GM21447 (cell line): Measurements from ENCODE around the gene BANP.
"Not testable (repeated sequence)": the region's sequence is repeated elsewhere in the genome, so short reads cannot be mapped to it uniquely, and the experiment has no call there.

Experiments
- ATAC-seq: cut with Tn5 transposase; IDR thresholded peaks from one replicate; pipeline ENCODE4 v1.9.1; 2021; ENCODE audit not compliant: unreplicated experiment

Gene BANP

DNA sequence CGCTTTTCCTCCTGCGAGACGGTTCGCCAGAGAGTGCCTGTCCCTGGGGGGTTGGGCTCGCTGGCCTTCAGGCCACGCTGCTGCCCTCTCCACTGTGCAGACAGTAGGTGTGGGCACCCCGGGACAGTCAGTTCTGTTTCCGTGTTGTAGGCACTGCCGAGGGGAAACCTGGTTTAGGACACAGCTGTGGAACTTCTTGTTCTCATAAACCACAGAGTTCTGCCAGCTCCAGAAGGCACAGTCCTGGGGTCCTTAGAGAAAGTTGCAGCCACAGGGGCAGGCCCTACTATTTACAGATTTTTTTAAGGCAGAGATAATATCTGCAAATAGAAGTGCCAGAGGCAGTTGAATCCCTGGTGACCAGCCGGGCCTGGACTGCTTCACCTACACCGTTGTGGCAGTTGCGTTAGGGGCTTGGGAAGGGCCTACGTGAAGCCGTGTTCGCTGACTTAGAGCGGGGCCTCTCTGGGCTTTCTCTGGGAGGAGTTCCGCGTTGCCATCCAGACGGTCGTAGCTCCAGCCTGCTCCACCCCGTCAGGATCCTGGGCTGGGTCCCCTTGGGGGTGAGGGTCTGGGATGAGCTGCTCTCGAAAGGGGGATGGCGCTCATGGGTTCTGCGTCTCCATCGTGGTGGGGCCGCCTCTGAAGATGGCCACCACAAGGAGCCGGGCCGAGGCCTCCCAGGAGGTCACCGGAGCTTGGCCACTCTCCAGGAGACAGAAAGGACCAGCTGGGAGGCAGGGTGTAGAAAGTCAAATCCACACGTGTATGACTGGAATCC lies 126.3 kb downstream of the BANP start:
- ATAC-seq: no peak

DNA sequence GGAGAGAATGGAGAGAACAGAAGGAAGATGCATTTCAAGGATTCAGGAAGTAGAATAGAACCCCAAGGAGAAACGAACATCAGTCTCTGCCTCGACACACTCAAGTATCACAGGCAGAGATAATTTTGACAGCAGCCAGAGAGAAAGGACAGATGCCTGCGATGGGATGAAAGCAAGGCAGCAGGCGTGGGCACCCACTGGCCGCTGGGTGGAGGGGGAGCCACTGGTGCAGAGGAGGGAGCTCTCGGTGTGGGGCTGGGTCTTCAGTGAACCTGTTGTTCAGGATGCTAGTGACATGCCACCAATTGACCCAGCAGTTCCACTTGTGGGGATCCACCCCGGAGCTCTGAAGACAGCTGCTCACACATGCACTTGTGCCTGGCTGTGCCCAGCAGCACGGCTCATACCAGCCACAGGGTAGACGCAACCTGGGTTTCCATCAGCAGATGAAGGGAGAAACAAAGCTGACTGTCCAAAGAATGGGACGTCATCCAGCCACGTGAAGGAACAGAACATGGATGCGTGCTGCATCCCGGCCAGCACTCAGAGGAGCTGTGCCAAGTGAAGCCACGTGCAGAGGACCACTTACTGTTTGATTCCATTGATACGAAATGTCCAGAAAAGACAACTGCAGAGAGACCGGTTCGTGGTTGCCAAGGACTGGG lies 127.0 kb downstream of the BANP start:
- no peak for ATAC-seq

DNA sequence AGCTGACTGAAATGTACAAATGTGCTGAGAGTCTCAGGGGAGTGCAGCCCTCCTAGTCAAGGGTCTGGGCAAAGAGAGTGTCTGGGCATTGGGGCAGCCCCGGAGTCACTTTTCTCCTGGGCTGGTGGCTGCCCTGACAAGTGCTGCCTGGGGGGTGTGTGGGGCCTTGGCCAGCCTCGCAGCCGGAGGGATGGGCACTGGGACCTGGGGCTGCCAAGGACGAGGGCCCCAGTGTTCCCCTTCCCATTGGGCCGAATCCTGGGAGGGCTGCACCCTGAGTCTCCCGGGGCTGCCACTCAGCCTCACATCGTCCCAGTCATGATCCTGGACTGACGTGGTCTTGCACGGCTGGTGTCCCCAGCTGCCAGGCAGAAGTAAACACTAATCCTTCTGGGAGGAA lies 132.3 kb downstream of the BANP start:
- ATAC-seq: no peak

DNA sequence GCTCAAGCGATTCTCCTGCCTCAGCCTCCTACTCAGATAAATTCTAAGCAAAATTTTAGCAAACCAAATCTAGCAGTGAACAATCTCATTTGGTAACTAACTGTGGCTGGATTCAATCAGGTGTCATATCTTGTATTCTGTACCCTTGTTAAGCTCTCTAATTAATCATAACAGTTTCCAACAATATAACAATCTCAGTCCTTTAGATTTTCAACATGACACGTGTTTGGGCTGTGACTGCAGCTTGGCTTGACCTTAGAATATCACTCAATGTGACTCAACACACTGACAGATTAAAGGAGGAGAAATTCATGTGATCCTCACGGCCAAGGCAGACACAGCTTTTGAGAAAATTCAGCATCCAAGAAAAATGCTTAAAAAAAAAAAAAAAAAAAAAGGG lies 133.6 kb downstream of the BANP start:
- no peak for ATAC-seq

DNA sequence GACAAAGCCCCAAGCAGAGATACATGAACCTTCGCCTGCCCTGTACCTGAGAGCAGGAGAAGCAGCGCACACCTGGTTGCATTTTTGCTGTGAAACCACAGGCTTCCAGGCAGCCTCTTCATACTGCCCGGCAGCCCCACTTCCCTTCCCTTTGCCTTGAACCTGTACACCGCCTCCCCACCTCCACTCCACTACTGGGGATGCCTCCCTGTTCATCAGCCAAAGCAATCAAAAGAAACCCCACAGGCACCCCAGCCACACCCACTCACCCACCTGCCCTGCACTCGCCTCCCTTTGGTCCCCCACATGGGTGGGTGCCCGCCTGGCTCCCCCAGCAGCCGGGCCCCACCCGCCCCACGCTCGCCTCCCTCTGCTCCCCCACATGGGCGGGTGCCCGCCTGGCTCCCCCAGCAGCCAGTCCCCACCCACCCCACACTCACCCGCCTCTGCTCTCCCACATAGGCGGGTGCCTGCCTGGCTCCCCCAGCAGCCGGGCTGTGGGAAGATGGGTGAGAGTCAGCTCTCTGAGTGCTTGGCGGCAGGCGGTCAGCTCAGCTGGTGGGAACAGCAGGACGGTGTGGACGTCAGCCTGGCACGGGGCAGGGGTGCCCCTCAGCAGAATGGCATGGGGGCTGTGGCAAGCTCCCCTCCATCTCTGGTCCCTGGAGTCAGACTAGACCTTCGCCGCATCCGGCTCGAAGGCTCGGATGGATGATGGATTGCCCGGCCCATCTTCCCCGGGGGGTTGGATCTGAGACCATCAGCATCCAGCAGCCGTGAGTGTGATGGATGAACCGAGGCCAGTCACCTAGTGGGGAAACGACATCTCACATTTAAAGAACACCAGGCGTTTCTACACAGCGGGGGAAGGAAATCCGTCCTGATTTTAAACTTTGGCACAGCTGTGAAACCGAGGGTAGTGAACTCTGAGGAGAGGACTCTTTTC lies 135.6 kb downstream of the BANP start:
- ATAC-seq: no peak

DNA sequence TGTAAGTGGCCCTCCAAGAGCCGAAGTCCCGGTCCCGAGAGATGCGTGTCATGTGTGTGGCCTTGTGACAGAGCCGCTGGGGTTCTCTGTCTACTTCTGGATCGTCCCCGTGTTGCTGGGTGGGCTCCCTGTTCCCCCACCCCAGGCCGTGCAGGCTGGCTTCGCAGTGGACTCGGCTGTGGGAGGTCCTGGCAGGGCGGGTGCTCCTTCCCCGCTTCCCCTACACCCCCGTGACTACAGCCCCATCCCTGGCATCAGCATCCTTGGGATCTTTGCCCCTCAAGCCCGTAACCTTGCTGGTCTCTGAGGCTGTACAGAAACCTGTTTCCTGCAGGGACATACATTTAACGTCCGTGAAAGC lies 136.3 kb downstream of the BANP start:
- no peak for ATAC-seq

DNA sequence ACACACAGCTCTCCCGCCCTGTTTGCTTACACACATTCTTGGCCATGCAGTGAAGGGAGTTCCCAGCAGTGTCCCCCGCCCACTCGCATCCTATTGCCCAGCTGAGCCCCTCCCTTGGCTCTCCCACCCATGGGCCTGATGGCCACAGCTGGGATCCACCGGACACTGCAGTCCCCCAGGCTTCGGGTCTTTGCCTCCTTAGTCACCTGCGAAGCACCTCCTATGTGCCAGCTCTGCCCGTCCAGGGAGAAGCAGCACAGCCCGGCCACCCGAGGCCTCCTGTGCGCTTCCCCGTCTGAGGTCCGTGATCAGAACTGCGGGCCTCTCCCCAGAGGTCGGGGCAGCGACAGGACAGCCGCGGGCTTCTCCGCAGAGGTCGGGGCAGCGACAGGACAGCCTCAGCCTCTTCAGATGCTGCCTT lies 136.9 kb downstream of the BANP start:
- no peak for ATAC-seq

DNA sequence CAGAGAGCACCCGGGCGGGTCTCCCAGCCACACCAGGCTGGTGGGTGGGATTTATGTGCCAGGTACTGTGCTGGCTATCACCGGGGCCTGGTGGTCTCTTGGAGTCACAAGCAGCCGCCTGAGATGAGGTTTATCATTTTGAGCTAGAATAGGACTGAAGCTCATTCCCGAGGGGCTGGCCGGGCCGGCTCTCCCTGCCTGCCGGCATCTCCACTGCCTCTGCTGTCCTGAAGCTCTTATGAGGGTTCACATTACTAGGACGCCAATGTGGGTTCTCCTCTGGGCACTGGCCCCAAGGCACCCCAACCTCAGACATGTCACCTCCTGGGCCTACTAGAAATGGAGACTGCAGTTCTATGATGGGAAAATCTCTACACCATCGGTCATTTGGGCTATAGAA lies 137.4 kb downstream of the BANP start:
- ATAC-seq: not testable (repeated sequence)

DNA sequence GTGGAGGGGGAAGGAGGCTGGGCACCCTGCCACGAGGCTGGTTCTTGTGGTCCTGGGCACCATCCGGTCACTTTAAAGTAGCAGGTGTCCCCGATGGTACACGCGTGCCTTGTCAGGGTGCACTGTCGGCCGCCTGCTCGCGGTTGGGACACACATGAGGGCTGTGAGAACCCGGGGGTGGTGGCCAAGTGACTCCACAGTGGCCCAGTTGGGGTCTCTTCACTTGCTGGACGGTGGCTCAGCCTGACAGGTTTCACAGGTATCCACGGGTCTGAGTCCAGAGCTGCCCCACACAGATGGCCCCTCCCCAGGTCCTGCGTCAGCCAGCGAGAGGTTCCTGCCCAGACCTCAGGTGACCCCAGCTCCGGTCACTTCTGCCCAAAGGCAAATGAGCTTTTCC lies 137.8 kb downstream of the BANP start:
- ATAC-seq: not testable (repeated sequence)

DNA sequence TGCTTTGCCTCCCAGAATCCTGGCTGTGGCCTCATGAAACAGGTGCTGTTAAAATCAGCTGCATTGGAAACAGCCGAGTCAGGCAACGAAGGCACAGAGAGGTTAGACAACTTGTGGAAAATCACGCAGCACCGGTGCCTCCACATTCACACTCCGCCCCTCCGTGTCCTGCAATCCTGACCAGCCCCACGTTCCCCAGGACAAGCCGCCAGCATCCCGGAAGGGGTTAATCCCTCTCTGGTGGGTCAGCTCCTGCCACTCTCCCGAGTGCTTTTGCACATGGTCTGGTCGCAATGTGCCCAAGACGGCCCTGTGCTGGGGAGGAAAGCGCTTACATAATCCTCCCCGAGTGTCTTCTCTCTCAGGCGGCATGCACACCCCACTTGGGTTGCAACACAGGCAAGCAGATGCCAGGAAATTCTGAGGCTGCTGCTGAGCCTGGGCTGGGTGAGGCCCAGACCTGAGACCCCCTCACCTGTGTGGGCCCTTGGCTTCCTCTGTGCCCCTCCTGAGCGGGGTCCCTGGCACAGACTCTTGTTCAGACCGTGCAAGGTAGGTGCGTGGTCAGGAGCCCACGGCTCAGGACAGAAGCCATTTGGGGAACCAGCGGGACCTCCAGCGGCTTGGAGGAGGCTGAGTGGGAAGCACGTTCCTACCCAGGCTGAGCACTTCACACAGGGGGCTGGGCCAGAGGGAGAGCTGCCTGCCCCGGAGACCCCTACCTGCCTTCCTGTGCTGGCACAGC lies 138.6 kb downstream of the BANP start:
- ATAC-seq: not testable (repeated sequence)

DNA sequence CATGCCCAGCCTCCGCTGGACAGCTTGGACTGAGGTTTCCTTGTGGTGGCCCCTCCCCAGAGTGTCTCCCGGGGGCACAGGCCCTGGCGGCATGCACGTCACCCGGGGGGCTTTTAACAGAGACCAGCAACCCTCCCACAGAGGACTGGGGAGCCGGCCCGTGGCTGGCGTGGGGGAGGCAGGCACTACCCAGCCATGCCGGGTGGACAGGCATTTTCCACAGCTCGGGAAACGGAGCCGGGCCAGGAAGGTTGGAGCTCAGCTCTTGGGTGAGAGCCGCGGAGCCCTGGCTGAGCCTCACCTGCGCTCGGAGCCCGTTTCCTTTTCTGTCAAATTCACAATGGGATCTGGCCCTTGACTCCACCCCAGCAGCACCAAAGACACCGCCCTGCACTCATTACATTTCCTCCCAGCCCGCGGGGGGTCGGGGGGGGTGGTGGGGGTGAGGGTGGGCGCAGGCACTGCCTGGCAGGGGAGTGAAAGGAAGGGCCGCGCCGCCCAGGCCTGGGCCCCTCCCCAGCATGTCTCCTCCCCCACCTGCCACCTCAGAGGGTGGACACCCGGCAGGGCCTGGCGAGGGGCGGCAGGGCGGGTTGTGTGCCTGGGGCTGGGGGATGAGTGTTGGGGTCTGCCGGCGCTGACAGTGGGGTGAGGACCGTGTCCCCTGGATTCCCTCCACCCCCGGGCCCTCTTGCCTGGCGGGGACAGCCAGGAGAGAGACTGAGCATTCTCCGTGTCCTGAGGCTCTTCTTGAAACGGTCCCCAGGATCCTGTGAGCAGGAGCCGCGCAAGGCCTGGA lies 139.3 kb downstream of the BANP start:
- not testable (repeated sequence) for ATAC-seq

DNA sequence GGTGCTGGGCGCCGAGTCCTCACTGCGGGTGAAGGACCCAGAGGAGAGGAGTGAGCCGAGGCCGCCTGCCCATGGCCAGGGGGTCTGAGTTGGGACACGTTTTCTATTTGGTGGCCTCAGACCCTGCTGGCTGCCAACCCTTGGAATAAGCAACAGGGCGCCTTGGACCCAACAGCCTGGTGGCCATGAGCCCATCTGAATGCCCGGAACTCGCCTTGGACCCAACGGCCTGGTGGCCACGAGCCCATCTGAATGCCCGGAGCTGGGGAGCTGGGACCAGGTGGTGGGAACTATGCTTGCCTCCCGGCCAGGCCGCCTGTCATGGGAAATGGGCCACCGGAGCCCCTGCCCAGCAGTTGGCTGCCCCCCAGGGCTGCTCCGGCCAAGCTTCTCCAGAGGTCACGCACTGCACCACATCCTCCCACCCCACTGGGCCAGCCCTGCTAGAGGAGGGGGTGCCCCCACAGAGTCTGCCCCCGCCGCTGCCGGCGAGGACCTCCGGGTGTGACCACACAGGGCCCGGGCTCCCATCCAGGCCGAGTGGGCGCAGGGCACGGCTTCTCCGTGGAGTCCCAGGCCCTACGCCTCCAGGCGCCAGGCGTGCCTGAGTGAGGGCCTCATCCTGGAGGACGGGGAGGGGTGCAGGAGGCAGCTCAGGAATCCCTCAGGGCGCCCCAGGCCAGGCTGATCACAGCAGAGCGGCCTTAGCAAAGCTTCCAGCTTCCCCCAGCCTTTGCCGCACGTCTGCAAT lies 140.2 kb downstream of the BANP start:
- not testable (repeated sequence) for ATAC-seq

DNA sequence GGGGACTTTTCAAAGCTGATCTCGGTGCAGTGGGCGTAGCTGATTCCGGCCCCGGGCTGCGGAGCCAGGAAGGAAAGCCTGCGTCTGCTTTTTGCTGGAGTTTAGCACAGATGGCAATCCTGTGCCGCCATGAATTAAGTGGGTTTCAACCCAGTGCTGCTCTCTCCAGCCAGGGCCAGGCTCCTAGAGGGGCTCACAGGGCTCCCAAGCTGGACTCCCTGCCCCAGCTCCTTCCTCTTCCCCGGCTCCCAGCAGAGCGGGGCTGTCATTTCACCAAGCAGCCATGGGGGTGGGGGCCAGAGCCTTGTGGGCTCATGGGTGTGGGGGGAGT lies 140.7 kb downstream of the BANP start:
- ATAC-seq: not testable (repeated sequence)

DNA sequence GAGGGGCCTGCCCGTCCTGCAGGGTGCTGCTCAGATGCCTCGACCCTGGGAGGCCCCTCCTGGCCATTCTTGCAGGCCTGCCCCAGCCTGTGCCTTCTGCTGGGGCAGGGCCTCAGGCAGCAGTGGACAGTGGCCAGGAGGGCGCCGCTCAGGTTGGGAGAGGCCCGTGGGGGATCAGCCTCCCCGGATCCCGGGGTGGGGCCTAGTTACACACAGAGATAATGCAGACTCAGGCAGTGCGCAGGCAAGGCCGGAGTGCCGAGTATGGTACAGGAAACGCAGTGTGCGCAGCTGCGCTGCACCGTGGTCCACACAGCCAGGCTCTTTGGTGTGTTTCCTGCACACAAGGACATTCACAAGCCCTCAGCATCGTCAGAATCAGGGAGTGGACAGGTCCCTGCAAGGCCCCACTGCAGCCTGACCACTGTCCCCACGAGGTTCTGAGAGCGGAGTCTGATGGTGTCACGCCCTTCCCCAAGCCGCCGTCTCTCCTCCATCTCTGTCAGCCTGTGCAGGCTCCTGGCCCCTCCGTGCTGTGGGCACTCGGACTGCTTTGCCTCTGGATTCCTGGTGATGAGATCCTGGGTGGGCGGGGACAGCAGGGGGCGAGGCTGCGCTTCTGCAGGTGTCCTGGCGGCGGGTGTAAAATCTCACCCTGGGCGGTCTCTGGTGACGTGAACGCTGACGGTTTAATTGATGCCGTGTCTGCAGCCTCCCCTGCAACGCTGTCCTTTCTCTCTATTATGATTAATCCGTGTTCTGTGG lies 141.7 kb downstream of the BANP start:
- not testable (repeated sequence) for ATAC-seq

DNA sequence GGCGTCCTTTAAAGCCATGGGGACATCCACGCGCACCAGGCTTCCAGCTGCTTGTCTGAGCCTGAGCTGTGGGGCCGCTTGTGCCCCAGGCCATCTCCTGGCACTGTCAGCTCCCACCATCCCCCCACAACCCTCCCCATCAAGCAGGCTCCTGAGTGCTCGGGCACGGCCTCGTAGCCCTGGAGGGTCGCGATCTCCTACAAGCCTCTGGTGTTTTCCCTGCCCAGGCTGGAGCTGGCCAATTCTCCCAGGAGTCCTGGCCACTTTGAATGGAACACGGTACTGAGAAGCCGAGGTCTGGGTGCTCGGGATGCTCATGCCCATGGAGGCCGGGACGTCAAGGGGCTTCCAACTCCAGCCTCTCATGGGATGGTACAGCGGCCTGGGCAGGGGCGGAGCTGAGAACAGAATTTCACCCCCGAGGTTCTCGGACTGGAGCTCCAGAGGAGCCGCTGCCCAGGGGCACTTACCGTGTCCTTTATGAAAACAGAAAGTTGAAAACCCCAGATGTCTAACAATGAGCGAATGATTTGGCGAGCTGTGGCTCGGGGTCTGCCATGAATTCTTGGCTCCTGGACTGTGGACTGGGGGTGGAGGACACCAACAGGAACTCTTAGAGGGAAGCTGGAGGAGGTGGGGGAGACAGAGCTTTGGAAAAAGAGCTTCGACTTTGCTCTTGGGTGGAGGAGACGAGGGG lies 142.5 kb downstream of the BANP start:
- ATAC-seq: not testable (repeated sequence)

DNA sequence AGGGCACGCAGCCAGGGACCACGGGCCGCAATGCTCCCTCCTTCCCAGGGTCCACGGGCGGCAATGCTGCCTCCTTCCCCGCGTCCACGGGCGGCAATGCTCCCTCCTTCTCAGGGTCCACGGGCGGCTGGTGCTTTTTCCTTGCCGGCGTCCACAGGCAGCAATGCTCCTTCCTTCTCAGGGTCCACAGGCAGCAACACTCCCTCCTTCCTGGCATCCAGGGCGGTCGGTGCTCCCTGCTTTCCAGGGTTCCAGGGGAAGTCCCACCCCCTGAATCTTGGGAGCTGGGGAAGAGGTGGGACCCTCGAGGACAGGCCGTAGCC lies 143.0 kb downstream of the BANP start:
- ATAC-seq: not testable (repeated sequence)

DNA sequence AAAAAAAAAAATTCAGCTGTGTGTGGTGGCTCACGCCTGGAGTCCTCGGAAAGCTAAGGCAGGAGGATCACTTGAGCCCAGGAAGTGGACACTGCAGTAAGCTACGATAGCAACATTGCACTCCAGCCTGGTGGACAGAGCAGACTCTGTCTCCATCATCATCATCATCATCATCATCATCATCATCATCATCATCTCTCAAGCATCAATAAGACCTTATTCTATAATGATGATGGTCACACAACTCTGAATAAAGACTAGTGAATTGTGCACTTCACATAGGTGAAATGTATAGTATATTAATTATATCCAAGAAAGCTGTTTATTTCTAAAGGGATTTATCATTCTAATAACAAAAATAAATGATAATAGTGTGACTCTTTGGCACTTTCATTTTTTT lies 143.7 kb downstream of the BANP start:
- not testable (repeated sequence) for ATAC-seq

DNA sequence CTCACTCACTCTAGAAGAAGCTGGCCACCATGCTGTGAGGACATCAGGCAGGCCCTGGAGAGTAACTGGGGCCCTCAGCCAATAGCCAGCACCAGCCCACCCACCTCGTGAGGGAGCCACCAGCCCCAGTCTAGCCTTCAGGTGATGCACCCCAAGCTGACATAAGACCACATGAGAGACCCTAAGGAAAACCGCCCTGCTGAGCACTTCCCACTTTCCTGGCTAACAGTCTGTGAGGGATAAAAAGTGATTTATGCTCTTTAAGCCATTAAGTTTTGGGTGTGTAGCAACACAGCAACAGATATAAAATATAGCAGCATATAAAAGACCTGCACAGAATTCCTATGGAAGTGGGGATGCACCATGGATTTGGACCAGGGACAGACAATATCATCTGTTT lies 145.4 kb downstream of the BANP start:
- not testable (repeated sequence) for ATAC-seq
